C4-2B (cell line): Measurements from ENCODE around the gene OLFM1.

Experiments
- H3K27ac ChIP-seq: fragments of 450-650 bp; 2 replicates; pipeline ENCODE4 v1.5.1; 2017
- ZFX ChIP-seq: fragments of 450-650 bp; IDR thresholded peaks from 2 replicates; pipeline ENCODE4 v1.6.1; 2017
- TF ChIP-seq, protein P1 (sequence below): fragments of 450-650 bp; conservative IDR thresholded peaks from 2 replicates; pipeline ENCODE4 v1.5.1; 2017; ENCODE audit warnings: mild to moderate bottlenecking

Gene OLFM1

DNA sequence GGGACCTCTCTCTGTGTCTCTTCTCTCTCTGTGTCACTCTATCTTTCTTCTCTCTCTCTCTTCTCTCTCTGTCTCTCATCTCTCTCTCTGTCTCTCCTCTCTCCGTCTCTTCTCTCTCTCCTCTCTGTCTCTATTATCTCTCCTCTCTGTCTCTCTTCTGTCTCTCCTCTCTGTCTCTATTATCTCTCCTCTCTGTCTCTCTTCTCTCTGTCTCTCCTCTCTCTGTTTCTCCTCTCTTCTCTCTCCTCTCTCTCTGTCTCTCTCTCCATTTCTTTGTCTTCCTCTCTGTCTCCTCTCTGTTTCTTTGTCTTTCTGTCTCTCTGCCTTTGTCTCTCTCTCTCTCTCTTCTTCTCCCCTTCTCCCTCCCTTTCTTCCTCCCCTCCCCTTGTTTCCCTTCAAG, 3.2 kb upstream of the OLFM1 start:
- TF ChIP-seq, protein P1, sequence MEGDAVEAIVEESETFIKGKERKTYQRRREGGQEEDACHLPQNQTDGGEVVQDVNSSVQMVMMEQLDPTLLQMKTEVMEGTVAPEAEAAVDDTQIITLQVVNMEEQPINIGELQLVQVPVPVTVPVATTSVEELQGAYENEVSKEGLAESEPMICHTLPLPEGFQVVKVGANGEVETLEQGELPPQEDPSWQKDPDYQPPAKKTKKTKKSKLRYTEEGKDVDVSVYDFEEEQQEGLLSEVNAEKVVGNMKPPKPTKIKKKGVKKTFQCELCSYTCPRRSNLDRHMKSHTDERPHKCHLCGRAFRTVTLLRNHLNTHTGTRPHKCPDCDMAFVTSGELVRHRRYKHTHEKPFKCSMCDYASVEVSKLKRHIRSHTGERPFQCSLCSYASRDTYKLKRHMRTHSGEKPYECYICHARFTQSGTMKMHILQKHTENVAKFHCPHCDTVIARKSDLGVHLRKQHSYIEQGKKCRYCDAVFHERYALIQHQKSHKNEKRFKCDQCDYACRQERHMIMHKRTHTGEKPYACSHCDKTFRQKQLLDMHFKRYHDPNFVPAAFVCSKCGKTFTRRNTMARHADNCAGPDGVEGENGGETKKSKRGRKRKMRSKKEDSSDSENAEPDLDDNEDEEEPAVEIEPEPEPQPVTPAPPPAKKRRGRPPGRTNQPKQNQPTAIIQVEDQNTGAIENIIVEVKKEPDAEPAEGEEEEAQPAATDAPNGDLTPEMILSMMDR, result no peak
- no peak for TF ChIP-seq ZFX
- no peak overlapping the region for H3K27ac ChIP-seq

DNA sequence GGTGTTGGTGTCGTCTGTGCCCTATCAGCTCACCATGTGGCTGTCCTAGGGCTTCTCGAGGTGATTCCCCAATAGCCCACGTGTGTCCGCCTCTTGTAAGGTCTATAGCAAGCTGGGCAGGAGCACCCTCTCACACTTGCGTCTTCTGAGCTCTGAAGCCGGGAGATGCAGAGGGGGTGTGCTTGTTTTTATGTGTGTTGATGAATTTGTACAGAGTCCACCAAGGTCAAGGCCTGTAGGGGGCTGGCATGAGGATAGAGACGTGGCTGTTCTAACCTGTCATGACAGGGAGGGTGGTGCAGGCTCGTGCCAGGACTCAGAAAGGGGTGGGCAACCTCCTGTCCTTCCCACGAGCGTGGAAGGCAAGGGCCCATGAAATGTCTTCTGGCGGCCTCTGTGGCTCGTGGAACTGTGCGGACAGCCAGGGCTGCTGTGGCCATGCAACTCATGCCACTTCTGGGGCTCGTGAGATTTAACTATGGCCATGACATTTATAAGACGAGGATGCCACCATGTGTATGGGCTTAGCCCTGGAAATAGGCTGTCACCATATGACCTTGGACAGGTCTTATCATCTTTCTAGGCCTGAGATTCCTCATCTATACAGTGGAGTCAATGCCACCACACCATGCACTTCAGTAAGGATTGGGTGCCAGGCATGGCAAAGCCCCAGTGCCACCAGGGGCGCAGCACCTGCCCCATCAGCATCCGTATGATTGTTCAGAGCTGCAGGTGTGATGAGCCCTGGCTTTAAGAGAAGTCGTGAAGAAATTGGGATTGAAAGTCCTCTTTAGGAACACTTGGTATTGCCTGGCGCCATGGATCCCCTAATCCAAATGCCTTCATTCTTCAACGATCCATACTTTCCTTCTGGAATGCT, 2.3 kb upstream of the OLFM1 start:
- no peak for TF ChIP-seq ZFX
- TF ChIP-seq, protein P1, result no peak

DNA sequence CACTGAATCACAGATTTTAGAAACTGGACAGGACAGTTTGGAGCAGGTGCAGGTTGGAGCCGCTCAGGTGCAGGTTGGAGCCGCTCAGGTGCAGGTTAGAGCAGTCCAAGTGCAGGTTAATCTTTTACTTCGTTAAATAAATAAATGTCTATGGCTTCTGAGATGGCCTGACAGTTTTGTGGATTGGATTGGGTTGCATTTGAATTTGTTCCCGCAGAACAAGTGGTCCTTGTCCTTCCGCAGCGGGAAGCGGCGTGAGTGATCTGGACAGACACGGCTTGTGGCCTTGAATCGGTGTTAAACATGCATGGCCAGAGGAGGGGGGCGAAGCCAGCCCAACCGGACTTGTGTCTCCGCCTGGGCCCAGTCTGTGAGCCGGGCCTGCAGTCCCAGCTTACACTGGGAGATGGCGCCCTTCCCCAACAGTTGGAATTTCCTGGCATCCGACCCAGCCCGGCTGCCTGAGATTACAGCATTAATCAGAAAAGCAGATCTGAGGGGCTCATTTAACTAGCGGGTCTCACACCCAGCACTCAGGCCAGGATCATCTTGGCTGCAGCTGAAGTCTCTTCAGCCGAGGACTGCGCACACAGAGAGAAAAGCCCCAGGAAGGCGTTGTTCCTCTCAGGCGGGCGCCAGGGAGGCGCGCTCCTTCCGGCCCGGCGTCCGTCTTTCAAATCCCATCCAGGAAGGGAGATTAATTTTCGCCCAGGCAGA, 1.5 kb upstream of the OLFM1 start:
- H3K27ac ChIP-seq, result no peak overlapping the region
- TF ChIP-seq, protein P1, result peak; percentile 92
- TF ChIP-seq ZFX, result no peak

More for the DNA sequence above, 2.3 kb upstream of the OLFM1 start:
- no peak overlapping the region for H3K27ac ChIP-seq

DNA sequence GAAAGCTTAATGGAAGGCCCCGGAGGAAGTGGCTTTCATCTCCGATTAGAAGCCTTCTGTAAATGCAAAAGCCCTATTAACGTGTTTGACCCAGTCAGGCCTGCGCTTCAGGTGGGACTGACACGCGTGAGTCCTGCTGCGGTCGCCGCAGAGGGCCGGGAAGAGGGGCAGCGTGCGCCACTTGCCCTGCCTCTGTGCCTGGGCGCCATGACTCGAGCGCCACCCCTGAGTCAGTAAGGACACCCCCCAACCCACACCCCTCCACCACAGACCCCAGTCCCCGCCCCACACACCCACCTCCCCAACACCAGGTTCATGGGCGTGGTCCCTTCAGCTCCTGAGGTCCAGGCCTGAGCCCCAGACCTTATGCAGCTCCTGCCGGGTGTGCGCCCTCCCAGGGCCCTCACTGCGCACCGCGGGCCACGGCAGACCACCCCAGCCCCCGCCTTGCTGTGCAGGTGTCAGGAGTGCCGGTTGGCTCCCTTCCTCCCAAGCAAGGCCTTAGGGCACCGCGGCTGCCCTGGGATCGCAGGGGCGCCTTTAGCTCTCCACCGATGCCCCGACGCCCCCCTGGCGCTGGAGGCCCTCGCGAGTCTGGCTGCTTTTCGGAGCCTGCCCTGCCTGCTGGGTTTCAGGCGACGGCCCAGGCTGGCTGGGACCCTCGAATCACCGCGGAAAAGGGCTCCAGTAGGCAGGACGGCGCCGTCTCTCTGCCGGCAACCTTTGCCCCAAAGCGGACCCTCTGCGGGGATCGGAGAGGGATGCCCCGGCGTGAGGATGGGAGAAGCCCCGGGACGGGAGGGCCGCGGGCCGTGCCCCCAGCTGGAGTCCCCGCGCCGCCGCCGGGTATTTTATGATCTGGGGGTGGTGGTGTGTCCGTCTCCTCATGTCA, 625 bp upstream of the OLFM1 start:
- TF ChIP-seq, protein P1, result no peak
- no peak for TF ChIP-seq ZFX
- no peak overlapping the region for H3K27ac ChIP-seq

DNA sequence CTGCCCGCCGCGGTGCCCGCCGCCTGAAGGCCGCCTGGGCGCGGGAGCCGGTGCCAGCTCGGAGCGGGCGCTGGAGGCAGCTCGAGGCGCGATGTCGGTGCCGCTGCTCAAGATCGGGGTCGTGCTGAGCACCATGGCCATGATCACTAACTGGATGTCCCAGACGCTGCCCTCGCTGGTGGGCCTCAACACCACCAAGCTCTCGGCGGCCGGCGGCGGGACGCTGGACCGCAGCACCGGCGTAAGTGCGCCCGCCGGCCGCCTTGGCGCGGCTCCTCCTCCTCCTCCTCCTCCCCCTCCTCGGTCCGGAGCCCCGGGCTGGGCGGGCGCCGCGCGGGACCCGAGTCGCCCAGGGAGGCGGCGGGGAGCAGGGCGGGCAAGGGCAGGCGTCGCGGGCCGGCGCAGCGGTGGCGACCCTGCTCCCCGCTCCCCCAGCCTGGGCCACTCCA, 455 bp downstream of the OLFM1 start:
- TF ChIP-seq, protein P1, result no peak
- no peak for TF ChIP-seq ZFX
- H3K27ac ChIP-seq, result no peak overlapping the region

DNA sequence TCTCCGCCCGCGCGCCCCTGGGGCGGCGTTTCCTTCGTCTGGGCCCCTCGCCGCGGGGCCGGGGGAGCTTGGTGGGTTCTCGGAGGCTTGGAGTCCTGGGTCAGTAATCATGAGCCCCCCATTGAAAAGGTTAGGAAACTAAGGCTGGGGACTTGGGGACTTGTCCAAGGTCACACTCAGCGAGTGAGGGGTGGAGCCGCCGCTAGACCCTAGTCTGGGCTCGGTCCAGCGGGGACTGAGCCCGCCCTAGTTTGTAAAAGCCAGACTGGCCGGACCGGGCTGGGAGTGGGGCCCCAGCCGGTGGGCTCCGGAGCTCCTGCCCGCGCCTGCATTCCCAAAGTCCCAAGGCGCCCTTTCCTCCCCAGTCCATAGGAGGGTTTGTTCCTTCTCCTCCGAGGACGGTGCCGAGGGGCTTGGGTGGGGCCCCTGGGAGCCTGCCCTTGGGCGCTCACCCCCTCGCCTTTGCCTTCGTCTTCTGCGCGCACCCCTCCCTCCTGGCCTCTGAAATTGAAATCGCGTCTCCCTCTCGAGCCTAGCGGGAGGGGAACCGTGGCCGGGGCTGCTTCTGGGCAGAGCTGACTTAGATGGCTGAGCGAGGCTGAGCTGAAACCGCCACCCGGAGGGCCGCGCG, 995 bp downstream of the OLFM1 start:
- TF ChIP-seq, protein P1, result no peak
- TF ChIP-seq ZFX, result no peak

More for the DNA sequence above, 995 bp downstream of the OLFM1 start:
- H3K27ac ChIP-seq, result no peak overlapping the region
